ENCODE measurements around the gene S100A10. TPM values are rescaled to one million over a fixed set of nuclear protein-coding genes. Genes with fewer than 3 reads are reported as not detected.

The S100A10 gene
- total RNA-seq, 1 experiment from 2014 or later, result 160 TPM

GRCh38 chr1:152026895-152027294 lies 33.2 kb upstream of the S100A10 start:
- H3K27ac Mint-ChIP-seq, result no peak overlapping the region
- Histone ChIP-seq H3K23me2 (ENCODE audit: insufficient read length, low read depth, low read length, poor library complexity, severe bottlenecking) (no peaks in the 10 kb centered on the region), H4K5ac (ENCODE audit: insufficient read length, low read depth, low read length) (no peak overlapping the region), H3K79me2 (ENCODE audit: insufficient read depth, low read length) (no peaks in the 10 kb centered on the region), H3K4ac (ENCODE audit: low read depth, low read length) (no peak overlapping the region), H3K27me3 (ENCODE audit: insufficient read depth, low read length) (no peaks in the 10 kb centered on the region), H3K4me1 (ENCODE audit: insufficient read depth, low read length) (no peaks in the 10 kb centered on the region), H3K79me1 (ENCODE audit: insufficient read depth, low read depth, low read length, poor library complexity, severe bottlenecking) (no peaks in the 10 kb centered on the region), H3K56ac (ENCODE audit: insufficient read length, low read depth, low read length) (no peak overlapping the region), H2BK20ac (ENCODE audit: low read depth, low read length, poor library complexity, severe bottlenecking) (no peak overlapping the region), H2AK5ac (ENCODE audit: insufficient read length, low read length) (no peak overlapping the region), H2BK12ac (ENCODE audit: insufficient read length, low read depth, low read length) (no peak overlapping the region), H3K9me3 (ENCODE audit: control insufficient read depth, low read depth, low read length) (no peaks in the 10 kb centered on the region), H2BK15ac (ENCODE audit: low read depth, low read length) (no peak overlapping the region), H3K14ac (ENCODE audit: insufficient read depth, low read length) (no peak overlapping the region), H3T11ph (ENCODE audit: low read length) (no peak overlapping the region), H3K23ac (ENCODE audit: insufficient read length, low read depth, low read length) (no peak overlapping the region), H3K18ac (ENCODE audit: insufficient read length, low read depth, low read length) (no peak overlapping the region), H4K91ac (ENCODE audit: insufficient read length, low read depth, low read length) (no peak overlapping the region), H3K9ac (ENCODE audit: extremely low read depth, insufficient read length, low read length) (no peak overlapping the region), H2BK5ac (ENCODE audit: insufficient read length, low read length) (no peak overlapping the region), H2BK120ac (ENCODE audit: low read depth, low read length, poor library complexity, severe bottlenecking) (no peak overlapping the region), H3K27ac (ENCODE audit: insufficient read length, low read depth, low read length) (no peak overlapping the region), H4K8ac (replicated peaks; ENCODE audit: insufficient read length, low read depth, low read length) (no peak overlapping the region), H4K20me1 (ENCODE audit: control insufficient read depth, insufficient read depth, insufficient read length) (no peaks in the 10 kb centered on the region), H2AFZ (ENCODE audit: low read length) (no peak overlapping the region), H3K4me2 (ENCODE audit: insufficient read depth, insufficient read length, low read length) (no peak overlapping the region)
- no peaks in the 10 kb centered on the region for H3K27me3 Mint-ChIP-seq (ENCODE audit: low read depth)
- H3K9me3 Mint-ChIP-seq, result no peaks in the 10 kb centered on the region
- no CpG with 5 or more reads among the region's 3 CpGs for WGBS (ENCODE audit: extremely low coverage, insufficient read length, low lambda C conversion rate)
- no peak for TF ChIP-seq CTCF (conservative IDR thresholded peaks at IDR 0.05)
- DNase-seq, result no peak
- H3K36me3 Mint-ChIP-seq (ENCODE audit: insufficient read depth in 1 of 3, low read depth in 3 of 3), result peaks cover 0 to 8% (median 0%) of the 10 kb centered on the region in 3 experiments; a peak in 3 of 7 replicates
- H3K4me1 Mint-ChIP-seq, result peaks cover 8 to 13% of the 10 kb centered on the region in 2 experiments
- H3K4me3 Mint-ChIP-seq, result no peak overlapping the region

Measured in H9 (cell line).